ENCODE results near the gene TOR3A.
"Not testable (repeated sequence)": the region's sequence is repeated elsewhere in the genome, so short reads cannot be mapped to it uniquely, and the experiment has no call there.

Gene TOR3A

DNA sequence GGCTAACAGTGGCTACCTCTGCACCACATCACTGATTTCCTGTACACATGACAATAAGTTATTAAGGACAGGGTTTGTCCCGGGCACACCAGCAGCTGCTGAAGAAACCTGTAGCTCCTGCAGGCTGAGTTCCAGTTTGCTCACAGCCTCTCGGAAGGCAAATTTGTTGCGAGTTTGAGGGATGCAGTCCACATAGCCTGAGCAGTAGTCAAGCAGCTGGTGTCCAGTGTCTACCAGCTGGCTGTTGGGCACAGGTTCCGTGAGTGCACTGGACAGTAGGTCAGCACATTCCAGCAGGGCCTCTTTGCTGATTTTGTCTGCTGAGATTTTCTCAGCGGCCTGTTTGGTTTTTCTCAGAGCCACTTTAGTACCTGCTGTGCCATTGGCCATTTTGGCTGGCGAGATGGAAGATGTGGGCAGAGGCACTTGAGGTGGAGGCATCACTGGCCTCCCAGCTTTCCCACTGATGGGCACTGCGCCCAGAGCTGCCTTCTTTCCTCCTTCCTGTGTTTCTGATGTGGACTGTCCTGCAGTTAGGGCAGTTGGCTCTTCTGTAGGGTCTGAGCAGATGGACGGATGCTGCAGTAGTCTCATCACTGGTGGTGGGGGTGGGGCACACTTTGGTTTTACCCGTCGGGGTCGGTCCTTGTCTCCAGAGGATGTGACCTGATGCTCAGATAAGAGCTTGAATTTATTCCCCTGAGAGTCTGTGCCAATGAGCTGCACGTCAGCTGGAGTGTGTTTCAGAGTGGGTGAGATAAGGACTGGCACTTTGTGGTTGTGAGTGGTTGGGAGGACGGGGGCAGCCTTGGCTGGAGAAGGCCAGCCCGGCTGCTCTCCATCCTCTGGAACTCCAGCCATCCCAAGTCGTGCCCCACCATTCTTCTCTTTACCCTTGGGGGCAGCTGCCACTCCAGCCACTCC is 26.1 kb downstream of the TOR3A start:
- no peak for FAIRE-seq
- no peak for DNase-seq (ENCODE audit: low spot score)

DNA sequence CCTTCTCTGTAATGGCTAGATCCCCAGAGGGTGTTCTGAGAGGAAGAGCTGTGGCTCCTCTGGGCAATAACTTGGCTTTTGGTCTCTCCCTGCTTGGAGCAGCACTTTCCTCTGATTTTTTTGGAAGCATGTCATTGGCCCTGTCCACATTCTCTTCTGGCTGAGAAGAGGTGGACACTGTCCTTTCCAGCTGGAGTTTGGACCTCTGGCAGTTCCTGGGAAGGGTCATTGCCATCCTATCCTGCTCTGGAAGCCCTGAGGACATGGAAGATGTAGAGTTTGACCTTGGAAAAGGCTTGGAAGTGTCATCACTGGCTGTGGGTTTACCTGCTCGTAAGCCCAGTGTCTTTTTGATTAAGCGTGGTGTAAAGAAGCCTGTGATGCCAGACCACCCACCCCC is 26.8 kb downstream of the TOR3A start:
- FAIRE-seq (no peak), DNase-seq (ENCODE audit: low spot score) (no peak)

DNA sequence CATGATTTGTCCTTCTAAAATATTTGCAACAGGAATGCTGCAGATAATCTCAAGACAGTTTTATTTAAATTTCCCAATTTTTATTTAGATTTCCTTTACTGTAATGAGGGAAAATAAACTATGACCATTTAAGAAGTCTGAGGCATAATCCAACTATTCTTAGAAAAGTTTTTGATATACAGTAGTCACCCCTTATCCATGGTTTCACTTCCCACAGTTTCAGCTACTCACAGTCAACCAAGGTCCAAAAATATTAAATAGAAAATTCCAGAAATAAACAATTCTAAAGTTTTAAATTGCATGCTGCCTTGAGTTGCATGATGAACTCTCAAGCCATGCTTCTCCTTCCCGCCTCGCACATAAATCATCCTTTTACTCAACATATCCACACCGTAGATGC is 33.3 kb downstream of the TOR3A start:
- FAIRE-seq = no peak

DNA sequence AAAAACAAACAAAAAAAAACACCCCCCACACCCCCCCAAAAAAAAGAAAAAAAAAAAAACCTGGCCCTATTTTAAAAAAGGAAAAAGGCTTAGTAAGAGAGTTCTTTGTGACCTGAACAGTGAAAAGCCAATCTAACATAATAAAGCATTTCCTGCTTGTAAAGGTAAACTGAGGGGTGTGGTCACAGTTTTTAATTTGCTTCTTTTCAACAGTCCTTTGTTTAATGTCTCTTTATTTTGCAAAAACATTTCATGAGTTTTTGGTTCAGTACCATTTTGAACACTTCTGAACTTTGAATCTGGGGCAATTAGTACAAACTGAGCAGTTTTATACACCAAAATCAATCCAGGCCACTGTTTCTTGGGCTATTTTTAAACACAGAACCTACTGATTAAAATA is 37.6 kb downstream of the TOR3A start:
- FAIRE-seq = no peak

More for the DNA sequence above, 33.3 kb downstream of the TOR3A start:
- no peak for DNase-seq (ENCODE audit: low spot score)

DNA sequence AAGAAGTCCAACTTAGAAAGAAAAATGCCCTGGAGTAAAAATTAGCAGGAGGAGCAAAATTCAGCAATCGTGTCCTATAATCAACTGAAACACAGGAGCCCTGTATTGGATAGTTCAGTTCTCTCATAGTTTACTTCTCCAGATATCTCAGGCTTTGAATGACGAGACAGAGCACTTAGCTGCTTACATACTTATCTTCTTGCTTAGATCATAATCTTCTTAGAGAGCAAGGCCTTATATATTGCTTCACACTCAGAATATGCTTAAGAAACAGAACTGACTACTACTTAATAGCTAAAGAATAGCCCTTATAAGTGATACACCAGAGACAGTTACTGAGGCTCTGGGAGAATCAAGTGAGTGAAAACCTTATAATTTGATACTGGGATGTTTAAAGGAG is 38.9 kb downstream of the TOR3A start:
- FAIRE-seq = no peak
- DNase-seq (ENCODE audit: low spot score) = no peak

More for the DNA sequence above, 37.6 kb downstream of the TOR3A start:
- DNase-seq (ENCODE audit: low spot score) = no peak

DNA sequence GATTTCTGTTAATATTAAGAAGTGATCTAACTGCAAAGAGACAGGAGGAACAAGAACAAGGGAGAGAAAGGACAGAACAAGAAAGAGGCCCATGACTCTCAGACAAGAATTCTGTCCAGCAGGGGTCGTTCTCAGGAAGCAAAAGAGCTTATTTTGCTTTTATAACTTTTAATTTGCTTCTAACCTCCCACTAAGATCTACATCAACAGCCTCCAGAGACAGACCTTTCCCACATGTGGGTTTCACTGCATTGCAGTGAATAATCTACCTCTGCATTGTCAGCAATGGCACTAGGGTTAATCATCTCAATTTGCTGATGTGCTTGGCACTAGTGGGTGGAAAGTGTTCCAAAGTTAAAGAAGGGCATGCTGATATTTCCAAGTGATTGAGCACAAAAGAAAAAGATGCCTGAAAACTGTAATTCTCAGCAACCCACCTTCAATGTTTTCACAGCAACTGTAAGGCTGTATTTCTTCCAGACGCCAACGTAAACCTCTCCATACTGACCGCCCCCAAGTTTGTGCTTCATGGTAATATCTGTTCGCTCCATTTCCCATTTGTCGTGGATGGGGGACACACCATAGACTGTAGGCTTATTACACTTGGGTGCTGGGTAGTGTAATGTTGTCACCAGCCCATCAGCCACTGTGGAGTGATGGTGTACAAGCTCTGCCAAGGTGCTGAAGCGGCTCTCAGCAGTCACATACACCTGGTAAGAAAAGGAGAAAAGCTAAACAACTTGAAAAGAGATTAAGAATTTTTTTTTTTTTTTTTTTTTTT is 39.5 kb downstream of the TOR3A start:
- FAIRE-seq = no peak
- DNase-seq (ENCODE audit: low spot score) = no peak

DNA sequence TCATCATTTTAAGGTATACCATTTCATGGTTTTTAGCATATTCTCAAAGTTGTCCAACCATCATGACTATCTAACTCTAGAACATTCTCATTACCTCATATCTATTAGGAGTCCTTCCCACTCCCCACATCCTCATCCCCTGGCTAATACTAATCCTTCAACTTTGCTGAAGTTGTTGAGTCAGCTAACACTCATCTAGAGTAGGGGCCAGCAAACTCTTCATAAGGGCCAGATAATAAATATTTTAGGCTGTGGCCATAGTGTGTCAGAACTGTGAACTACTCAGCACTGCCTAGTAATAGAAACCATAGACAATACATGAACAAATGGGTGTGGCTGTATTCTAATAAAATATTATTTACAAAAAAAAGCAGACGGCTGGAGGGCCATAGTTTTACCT is 43.0 kb downstream of the TOR3A start:
- no peak for FAIRE-seq

DNA sequence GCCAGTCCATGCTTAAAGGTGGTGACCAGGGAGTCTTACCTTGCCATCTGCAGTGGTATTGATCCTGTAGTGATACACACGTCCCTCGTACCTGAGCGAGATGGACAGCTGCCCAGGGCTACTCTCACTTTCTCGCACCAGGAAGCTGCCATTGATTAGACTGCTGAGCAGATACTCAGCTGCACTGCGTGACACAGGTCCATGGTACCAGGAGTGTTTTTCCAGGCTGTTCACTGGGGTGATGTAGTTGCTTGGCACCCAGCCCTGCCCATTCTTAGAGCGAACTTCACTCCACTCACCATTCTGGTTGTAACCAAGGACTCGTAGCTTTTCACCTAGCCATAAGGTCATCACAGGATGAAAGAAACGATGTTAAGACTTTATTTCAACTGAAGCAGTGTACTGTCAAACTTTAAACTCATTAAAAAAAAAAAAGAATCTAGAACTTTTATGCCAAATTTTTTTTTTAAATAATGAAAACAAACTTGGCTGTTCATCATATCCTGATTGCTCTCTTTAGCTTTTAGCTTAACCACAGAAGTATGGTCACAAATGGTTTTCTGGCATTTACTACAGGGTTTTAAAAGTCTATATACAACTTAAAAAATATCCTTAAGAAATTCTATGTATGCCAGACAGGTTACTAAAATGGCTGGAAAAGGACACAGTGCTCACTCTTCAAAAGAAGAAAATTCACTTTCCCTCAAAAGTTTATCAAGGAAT is 44.6 kb downstream of the TOR3A start:
- FAIRE-seq (no peak), DNase-seq (ENCODE audit: low spot score) (no peak)

More for the DNA sequence above, 43.0 kb downstream of the TOR3A start:
- DNase-seq (ENCODE audit: low spot score) = no peak

DNA sequence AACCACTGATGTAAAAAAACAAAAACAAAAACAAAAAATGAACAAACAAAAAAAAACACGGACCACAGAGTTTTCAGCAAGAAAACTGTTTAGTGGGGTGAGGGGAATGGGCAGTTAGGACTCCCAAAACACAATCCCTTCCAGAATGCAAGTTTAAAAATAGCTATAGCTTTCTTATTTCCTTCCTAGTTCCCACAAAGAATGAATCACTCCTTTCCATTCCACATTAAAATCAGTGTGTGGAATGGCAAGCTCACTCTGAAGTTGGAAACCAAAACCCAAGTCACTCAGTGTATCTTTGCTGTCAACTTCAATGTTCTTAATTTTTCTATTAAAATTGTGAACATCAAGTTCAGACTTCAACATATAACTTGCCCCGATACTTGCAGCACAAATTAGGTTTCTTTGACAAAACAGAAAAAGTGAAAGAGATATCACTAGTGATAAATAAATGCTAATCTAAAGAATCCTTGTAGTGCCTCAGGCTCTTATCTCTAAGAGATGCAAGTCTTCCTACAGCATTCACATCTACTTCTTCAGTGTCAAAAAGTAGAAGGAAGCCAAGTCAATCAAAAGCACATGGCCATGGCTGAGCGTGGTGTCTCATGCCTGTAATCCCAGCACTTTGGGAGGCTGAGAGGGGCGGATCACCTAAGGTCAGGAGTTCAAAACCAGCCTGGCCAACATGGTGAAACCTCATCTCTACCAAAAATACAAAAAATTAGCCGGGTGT is 45.5 kb downstream of the TOR3A start:
- DNase-seq (ENCODE audit: low spot score) = no peak

DNA sequence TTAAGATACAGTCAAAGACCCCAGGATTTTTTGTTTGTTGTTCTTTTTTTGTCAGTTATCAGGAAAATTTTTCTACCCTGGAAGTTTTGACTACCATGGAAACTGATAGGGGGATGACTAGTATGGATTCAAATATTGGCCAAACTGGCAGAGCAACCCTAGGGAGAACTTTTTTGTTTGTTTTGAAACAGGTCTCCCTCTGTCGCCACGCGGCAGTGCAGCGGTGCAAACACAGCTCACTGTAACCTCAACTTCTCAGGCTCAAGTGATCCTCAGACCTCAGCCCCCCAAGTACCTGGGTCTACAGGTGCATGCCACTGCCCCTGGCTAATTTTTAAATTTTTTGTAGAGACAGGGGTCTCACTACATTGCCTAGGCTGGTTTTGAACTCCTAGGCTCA is 46.6 kb downstream of the TOR3A start:
- FAIRE-seq (no peak), DNase-seq (ENCODE audit: low spot score) (no peak)

More for the DNA sequence above, 45.5 kb downstream of the TOR3A start:
- no peak for FAIRE-seq

DNA sequence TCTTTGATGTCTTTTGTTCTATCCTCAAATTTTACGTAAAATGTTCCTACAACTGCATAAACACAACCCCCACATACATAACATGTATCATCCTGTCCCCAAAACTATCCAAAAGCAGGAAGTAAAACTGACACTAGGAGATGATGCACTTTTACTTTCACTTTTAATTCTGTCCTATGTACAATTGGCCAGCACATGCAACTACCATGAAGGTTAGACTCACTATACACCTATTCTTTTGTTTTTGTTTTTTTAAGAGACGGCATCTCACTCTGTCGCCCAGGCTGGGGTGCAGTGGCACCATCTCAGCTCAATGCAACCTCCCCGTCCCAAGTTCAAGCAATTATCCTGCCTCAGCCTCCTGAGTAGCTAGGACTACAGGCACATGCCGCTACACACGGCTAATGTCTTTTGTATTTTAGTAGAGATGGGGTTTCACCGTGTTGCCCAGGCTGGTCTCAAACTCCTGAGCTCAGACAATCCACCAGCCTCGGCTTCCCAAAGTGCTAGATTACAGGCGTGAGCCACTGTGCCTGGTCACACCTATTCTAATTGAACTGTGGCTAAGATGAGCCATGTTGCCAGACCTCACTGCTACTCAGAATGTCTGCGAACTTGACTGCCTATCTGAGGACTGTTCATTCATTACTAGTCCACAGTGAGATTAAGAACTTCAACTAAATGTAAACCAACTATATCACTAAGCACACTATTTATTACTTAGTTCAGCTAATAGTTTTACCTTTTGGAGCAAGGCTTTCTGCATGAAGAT is 48.0 kb downstream of the TOR3A start:
- FAIRE-seq (no peak), DNase-seq (ENCODE audit: low spot score) (no peak)

DNA sequence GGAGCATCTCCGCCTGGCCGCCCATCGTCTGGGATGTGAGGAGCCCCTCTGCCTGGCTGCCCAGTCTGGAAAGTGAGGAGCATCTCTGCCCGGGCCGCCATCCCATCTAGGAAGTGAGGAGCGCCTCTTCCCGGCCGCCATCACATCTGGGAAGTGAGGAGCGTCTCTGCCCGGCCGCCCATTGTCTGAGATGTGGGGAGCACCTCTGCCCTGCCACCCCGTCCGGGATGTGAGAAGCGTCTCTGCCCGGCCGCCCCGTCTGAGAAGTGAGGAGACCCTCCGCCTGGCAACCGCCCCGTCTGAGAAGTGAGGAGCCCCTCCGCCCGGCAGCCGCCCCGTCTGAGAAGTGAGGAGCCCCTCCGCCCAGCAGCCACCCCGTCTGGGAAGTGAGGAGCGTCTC is 53.3 kb downstream of the TOR3A start:
- FAIRE-seq; DNase-seq (ENCODE audit: low spot score): not testable (repeated sequence)

DNA sequence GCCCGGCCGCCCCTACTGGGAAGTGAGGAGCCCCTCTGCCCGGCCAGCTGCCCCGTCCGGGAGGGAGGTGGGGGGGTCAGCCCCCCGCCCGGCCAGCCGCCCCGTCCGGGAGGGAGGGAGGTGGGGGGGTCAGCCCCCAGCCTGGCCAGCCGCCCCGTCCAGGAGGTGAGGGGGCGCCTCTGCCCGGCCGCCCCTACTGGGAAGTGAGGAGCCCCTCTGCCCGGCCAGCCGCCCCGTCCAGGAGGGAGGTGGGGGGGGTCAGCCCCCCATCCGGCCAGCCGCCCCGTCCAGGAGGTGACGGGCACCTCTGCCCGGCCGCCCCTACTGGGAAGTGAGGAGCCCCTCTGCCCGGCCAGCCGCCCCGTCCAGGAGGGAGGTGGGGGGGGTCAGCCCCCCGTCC is 53.8 kb downstream of the TOR3A start:
- DNase-seq (ENCODE audit: low spot score); FAIRE-seq: not testable (repeated sequence)

DNA sequence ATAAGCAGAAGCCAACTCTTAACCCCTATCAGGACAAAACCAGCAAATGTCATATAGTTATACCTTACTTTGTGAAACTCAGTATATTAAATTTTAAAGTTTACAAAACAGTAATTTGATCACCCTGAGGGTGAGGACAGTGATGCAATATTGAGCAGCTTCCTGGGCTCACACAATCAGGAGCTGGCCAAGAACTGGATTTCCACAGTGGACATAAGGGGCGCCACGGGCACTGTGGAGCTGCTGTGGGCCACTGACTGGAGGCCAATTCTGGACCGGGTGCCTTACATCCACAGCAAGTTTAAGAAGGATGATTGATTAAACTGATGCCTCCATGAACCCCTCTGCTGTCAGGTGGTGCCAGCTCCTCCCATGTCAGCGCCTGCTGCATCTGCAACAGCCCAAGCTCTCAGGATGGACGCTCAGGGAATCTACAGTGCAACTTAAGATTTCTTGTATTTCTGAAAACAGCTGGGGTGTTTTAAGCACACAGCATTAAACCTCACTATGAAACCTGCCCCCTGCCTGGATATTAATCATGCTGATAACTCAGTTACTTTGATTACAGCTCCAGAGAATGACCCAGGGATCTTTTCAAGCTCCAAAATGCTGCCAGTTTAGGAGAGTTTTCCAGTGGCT is 55.9 kb downstream of the TOR3A start:
- FAIRE-seq = no peak
- DNase-seq (ENCODE audit: low spot score) = no peak

DNA sequence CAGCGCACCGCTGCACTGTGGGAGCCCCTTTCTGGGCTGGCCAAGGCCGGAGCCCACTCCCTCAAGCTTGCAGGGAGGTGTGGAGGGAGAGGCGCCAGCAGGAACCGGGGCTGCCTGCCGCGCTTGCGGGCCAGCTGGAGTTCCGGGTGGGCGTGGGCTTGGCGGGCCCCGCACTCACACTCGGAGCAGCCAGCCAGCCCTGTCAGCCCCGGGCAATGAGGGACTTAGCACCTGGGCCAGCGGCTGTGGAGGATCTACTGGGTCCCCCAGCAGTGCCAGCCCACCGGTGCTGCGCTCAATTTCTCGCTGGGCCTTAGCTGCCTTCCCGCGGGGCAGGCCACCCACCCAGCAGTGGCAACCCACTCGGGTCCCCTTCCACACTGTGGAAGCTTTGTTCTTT is 56.9 kb downstream of the TOR3A start:
- FAIRE-seq; DNase-seq (ENCODE audit: low spot score): not testable (repeated sequence)

DNA sequence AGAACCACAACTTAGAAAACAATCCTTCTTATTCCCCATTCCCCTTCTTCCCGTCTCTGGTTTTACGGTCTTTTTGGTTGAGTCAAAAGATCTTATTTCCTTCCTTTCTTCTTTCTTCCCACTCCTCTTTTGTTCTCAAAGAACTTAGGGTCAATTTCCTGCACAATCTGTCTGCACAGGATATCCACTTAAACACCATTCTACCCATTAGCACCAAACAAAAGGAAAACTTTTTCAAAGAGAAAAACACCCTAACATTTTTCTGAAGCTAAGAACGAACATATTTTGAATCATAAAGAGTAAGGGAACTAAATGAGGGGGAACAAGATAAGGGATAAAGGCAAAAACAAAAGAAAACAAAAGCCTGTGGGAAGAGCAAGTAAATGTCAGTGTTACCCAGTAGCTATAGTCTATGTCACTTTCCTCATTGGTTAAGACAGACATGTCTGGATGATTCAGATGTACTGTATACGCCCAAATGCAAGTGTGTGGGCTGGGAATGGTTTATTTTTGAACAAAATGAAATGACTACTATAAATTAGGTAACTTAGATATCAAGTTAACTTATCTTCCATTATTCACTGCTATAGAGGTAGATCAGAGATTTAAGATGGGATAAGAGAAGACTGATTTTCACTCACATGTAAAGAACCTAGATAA is 59.9 kb downstream of the TOR3A start:
- DNase-seq (ENCODE audit: low spot score) = peak; percentile 27
- FAIRE-seq = no peak

DNA sequence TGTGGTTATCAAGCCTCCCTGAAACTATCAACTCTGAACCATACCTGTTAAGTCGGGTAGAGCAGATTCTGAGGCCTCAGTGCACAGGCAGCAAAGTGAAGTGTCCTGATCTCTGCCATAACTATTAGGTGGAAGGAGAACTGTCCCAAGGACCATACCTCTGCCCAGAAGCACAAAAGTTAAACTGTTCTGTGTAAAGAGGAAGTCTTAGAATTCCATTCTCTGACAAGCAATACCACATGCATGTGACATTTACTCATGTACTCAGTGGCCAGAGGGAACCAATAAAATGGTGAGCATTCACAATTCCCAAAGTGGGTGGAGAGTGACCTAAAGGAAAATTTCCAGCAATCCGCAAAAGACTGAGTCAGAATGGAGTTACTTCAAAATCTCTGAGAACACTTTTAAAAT is 61.0 kb downstream of the TOR3A start:
- FAIRE-seq (peak; percentile 5), DNase-seq (ENCODE audit: low spot score) (peak; percentile 74)

DNA sequence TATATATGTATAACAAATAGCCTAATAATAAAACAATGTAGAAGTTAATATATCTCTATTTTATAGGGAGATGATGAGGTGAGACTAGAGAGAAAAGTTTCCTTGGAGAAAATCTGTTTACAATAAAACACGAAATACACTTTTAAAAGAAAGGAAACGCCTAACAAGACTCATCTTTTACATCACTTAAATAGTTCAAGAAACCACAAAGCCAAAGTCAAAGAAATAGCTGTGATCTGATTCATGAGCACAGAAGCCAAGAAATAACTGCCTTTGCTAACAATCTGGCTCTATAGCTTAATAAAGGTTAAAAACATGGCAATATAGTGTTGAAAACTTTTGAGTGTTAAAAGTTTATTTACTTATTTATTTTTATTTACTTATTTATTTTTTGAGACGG is 61.5 kb downstream of the TOR3A start:
- FAIRE-seq = no peak

DNA sequence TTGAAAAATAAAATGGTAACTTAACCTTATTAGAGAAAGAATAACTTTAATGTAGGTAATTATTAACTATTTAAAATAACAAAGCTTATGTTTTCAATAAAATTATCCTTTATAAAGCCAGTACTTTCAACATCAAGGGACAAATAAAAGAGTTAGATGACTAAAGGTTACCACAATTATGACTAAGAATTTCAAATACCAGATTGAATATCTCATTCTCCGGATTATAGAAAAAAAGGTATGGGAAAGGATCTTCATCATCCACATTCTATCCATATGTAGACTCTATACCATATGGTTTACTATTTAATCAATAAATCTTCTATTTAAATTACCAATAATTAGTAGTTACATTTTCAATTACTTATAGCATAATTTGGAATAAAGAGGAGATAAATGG is 62.8 kb downstream of the TOR3A start:
- no peak for DNase-seq (ENCODE audit: low spot score)
- FAIRE-seq = no peak

More for the DNA sequence above, 61.5 kb downstream of the TOR3A start:
- DNase-seq (ENCODE audit: low spot score) = peak; percentile 39

All from urothelium cell line (cell line).